Measurements from ENCODE around the gene TRAF1.

Gene TRAF1

DNA sequence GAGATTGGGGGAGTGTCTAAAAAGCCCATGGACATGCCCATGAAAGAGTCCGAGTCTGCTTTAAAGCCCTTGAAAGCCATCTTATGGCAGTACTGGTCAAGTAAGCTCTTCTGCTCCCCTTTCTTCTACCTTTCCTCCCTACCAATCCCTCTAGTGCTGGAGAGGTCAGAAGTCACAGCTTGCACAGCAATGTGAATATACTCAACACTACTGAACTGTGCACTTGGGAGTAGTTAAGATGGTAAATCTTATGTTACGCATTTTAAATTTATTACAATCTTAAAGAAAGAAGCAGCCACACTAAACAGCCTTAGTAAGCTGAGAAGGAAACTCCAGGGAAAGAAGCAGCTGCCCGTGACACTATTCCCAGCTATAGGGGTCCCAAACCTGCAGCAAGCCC, 12.3 kb upstream of the TRAF1 start:
- no peak for DNase-seq

DNA sequence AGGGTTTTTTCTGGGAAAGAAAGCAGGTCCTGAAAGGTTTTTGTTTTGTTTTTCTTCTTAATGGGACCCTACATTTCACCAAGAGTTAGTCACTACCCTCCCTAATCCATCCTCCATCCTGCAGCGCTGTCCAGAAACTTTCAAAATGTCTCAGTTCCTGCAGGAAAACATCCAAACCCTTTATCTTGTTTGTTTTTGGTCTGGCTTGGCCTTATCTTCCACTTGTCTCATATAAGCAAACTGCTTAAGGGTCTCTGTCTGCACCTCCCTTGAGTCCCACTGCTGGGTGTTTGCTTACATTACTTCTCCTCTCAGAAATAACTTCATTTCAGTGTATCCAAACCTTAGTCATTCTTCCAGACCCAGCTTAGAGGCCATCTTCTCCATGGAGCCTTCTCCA, 11.0 kb upstream of the TRAF1 start:
- DNase-seq, result no peak

DNA sequence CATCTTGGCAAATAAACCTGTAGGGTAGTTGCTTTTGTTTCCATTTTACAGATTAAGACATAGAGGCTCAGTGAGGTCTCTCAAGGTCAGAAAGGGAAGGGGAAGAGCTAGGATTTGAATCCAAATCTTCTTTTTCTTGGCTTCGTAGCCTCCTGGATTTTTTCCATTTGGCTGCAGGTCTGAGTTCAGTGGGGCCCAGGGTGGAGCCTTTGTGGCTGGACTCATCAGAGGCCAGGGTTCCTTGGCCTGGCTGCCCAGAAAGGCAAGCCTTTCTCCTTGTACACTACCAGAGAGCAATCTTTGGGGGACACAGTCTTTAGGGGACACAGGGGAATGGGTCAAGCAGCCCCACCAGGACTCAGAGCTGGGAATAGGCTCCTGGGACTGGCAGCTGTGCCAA, 10.5 kb upstream of the TRAF1 start:
- DNase-seq, result no peak

DNA sequence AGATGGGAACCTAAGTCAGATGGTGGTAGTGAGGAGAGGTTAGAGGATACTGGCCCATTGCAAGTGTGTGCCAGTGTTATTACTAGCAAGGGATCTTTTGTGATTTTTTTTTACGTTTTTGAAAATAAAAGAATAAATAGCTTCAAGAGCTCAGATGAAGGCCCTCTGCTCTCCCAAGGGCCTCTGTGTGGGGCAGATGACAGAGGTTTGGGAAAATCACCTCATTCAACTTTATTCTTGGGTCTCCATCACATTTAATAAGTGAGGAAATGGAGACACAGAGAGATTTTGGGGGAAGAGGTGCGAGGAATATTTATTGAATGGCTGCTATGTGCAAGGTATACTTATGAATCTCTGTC, 10.1 kb upstream of the TRAF1 start:
- no peak for DNase-seq

DNA sequence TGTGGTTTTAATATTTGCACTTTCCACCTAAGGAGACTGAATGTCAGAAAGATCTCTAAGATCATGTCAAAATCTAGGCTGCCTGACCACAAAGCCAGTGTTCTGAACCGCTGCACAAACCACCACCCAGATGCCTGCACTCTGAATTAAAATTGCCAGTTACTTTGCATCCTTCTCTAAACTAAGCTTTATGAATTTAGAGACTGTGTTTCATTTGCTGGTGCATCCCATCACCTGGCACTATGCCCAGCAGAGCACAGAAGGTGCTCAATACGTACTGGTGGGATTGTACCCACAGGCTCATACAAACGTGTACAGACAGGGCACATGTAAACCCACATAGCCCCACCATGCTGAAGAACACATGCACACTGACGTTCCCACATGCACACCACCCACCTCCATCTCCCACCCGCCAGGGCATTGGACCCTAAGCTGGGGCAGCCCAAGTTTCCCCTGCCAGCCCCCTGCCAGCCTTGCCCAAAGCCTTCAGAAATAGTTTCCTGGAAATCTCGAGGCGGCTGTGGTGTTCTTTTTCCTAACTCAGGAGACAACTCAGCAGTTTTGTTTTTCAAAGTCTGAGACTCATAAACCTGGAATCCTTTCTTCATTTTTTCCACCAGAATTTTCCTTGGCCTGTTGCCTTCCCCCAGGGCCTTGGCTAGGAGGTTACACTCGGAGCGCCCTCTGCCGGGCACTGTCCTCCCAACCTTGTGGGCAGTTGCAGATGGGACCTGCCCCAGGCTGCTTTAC, 9.6 kb upstream of the TRAF1 start:
- peak; percentile 68 for DNase-seq

DNA sequence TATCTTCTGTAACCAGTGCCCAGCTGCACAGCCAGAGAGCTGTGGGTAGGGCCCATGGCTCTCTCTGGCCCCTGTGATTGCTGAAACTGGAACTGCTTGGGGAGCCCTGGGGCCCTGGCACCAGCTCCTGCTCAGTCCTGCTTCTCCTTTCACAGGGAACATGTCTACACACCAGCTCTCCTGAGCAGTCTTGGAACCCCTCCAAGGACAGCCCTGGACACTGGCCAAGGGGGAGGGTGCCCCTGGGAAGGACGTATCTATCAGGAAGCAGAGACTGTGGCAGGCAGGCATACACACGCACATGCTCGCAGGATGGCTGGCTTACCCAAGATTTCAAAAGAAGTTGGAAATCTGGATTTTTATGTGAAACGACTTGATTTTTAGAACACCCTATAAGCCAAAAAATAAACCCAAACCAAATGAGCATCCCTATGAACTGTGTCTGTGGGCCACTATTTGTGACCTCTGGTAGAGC, 8.8 kb upstream of the TRAF1 start:
- DNase-seq, result peak; percentile 91

DNA sequence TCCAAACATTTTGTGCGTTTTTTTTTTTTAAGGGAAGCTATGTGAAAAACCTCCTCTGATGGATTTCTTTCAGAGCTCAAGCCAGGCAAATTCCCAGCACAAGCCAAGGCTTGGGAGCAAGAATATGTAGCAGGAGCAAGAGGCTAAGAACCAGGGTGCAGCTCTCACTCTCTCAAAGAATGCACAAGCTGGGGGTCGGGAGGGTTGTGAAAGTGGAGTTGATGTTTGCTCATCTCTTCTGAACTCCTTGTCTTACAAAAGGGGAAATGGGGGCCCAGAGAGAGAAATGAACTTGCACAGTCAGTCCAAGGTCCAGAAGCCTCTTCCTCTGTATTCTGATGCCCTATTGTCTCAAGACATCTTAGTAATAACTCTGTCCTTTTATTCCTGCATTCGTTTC, 7.7 kb upstream of the TRAF1 start:
- no peak for DNase-seq

DNA sequence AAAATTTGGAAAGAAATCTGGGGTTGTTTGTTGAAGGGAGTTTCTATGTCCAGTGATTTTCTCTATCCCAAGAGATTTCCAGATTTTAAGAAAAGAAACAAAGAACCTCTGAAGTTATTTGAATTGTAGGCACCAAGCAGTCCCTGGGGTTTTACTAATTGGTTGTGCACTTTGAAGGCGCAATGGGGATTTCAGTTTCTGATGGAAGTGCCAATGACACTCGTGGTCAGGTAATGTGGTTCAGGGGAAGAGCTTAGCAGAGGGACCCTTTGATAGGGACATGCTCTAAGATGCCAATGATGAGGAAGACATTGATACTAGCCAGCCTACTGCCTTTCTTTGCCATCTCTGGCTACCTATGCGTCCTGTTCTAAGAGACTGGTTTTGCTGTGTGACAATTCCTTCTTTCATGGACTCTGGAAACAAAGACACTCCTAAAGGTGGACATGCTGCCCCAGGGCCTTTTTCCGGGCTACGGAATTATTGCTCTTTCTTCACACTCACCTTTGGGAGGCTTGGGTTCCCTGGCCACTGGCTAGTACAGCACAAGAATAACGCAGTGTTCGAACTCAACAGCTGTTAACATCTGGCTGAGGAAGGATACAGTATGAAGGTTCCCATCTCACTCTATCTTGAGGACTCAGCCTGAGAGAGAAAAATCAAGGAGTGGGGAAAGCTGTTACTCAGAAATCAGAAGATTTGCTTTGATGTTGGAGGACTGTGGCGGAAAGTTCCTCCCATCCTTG, 6.9 kb upstream of the TRAF1 start:
- no peak for DNase-seq

DNA sequence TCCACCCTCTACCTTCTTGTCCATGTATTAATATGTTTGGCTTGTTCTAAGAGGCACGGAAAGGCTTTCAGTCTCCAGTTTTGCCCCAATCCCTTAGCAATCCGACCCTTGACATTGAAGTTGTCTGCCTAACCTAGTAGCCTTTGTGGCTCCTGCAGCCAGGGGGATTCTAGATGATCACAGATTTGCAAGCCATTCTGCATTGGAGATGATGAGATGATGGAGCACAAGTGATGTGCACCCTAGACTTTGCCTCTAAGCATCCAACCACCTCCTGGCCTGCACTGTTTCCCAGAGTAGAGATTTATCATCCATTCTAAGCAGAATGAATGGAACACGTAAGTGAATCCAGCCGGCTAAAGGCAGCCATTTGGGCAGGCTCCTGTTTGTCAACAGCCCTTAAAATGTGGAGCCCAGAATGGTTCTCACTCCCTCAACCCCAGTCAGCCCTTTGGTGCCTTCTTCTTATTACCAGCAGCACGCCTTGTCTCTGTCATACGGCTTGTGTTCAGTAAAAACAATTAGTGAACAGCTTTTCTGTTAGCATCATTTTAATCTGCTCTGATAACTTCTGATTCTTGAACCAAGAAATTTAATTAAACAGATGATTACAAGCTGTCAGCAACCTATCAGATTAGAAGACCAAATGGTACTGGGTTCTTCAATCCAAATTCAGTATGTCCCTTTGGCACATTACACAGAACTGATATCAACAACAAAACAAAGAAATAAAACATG, 5.7 kb upstream of the TRAF1 start:
- DNase-seq, result no peak

DNA sequence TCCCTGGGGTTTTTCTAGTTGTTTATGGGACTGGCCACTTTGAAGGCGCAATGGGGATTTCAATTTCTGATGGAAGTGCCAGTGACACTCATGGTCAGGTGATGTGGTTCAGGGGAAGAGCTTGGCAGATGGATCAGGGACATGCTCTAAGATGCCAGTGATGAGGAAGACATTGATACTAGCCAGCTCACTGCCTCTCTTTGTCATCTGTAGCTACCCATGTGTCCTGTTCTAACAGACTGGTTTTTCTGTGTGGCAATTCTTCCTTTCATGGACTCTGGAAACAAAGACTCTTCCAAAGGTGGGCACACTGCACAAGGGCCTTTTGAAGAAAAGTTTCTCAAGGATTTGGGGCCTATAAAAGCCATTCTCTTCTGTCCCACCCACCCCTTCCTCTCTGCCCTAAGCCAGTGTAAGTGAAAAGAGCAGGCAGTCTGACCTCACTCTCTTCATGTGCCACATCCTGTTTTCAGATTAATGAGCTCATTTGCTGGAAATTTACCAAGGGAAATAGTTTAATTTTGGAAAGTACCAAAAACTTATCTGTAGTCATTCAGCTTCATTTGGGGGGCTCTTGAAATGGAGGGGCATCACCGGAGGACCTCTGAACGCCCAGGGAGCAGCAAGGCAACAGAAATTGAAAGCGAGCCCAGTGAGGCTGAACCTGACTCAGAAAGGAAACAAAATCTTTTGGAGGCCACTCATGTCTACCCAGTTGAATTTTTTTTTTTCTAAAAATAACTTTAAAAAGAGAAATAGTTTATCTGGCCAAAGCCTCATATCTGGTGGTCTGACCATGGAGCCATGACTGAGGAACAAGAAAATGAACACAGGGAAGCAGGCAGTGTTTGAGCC, 4.9 kb upstream of the TRAF1 start:
- DNase-seq, result no peak

DNA sequence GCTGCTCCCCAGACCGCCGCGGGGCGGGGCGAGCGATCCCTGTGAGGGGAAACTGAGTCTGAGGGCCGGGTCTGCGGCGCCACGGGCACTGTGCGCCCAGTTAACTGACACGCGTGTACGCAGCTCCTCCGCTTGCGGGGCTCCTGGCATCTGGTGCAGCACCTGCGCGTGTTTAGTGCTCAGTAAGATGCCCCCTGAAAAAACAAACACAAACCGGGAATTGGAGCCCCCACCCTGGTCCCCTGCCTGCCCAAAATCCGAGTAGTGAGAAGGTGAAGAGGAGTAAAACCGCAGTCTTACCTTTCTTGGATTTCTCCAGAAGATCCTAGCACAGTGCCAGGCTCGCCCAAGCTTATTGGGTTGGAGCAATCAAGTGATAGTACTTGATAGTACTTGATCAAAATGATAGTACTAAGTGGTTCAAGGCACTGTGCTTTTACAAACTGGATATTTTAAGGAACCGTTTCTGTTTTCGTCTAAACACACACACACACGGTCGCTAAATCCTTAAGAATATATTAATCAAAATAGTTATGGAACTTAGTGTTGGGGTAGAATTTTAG, 2.7 kb upstream of the TRAF1 start:
- DNase-seq, result no peak

DNA sequence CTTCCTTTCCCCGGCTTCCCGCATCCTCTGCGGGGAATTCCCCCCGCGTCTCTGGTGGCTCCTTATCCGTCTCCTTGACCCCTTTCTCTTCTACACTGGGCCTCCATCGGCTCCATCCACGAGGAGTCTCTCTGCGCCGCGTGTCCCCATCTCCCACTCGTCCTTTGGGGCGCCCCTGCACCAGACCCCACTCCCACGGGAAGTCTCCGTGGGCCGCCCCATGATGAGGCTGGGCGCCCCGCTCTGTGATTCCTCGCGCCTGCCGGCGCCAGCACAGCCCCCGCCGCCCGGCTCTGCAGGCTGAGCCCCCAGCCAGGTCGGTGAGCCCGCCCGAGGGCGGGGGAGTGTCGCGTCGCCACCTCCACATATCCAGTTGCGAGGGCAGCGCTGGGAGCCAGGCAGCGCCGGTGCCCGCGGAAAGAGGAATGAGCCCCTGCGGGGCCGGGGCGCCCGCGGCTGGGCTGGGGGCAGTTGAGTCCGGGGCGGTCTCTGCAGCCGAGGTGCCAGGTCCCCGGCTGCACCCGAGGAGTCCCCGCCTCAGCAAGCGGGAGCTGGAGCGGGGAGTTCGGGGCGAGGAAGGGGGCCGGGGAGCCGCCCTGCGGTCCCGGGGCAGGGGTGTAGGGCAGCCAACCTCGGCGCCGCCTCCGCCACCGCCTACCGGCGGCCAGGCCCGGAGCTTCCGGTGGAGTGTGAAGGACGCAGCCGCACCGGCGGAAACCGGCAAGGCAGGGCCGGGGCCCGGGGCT, 2.1 kb upstream of the TRAF1 start:
- no peak for DNase-seq

DNA sequence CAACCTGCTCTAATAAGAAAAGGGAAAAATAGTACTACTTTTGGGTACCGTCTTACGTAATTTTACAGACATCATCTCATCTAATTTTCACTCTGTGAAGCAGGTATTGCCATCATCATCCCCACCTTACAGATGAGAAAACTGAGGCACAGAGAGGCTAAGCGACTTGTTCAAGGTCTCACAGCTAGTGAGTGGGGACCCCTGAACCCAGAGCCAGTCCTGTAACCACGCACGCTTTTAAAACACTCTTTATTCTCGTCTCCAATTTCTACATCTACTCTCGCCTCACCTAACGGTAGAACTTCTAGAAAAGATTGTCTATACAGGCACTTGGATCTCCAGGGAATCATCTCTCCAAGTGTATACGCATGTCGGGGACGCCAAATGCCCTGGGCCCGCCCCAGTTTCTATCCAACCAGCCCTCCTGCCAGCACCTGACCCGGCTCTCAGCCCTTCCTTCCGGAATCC, 1.5 kb upstream of the TRAF1 start:
- DNase-seq, result no peak

DNA sequence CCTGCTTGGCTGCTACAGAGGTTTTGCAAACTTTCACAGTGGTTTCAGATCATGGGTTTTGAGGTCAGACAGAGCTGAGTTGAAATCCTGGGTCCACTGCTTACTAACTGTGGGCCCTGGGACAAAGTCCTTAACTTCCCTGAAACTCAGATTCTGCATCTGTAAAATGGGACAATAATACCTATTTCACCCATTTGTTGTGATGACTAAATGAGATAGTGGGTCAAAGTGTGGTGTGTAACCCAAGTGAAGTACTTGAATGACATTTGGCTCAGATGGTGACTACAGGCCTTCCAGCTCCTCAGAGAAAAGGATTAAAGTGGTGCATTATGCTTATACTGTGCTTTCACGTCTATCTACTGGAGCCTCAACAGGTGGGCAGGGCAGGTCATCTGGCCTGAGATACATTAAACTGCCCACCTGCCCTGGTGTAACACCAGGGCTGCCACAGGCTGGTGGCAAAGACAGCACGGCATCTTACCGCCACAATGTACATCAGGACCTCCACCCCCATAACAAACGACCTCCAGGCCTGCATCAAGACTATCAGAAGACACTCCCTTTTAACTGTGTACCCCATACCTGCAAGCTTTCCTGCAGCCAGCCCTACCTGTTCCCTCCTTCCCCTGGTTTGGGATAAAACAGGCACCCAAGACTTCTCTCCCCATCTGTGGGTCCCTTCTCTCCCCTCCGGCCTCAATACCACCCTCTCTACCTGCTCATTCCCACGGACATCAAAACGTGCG, 846 bp upstream of the TRAF1 start:
- no peak for DNase-seq

DNA sequence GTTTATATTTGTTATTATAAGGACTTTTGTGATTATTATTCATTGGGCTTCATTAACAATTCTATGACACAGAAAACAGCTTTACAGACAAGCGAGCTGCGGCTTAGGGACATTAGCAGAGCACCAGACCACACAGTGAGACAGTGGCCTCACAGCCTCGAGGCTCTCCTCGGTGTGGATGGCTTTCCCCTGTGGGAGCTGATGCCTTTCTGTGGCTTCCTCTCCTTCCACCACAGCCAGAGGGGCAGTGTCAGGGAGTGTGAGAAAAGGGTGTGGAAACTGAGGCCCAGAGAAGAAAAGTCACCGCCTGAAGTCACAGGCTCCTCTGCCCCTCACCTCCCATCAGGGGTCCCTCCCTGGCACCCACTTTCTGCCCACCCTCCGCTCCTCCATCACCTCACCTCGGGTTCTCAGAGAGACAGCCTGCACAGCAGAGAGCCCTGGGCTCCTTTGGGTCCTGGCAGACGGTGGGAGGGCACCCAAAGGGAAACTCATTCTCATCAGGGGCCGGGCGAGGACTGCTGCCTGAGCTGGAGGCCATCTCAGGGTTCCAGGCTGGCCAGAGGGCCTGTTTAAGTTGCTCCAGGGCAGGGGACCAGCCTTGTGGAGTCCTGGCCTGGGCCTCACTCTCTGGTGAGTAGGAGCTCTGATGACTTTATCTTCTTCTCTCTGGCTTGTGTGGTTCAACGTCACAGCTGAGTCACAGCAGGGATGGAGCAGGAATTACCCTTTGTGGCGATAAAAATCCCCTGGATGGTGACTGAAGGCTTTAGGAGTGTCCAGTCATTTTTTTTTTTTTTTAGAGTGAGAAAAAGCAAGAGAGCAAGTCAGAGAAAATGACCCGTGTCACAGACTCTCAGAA, 830 bp downstream of the TRAF1 start:
- DNase-seq, result no peak

DNA sequence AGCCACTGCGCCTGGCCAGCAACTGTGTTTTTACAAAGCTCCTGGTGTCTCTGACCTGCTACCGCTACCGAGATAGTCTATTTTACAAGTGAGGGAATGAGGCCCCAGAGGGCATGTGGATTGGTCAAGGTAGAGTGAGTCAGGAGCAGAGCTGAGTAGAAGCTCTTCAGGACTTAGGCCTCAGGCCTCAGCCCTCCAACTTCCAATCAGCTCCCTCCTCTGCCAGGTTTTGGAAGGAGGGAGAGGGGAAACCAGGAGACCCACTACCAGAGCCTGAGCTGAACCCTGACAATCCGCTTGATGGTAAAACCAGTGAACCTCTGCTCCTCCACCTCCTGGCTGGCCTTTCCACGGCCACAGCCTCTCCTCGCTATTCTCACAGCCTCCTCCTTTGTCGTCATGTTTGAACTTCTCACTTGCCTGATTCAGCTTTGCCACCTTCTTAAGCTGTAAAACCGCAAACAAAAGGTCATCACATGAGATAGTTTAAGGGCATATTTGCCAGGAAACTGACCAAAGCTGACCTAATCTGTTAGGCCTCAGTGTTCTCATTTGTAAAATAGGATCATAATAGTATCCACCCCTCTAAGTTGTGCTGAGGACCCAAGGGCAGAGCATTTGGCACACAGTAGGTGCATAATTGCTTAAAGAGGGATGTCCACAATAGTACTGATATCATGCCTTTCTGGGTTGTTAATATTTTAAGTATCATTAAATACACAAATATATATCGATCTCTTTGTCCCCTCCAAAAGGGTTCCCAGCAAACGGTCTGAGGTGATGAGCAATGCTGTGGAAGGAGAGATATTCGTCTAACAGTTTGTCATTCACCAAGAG, 1.7 kb downstream of the TRAF1 start:
- no peak for DNase-seq

DNA sequence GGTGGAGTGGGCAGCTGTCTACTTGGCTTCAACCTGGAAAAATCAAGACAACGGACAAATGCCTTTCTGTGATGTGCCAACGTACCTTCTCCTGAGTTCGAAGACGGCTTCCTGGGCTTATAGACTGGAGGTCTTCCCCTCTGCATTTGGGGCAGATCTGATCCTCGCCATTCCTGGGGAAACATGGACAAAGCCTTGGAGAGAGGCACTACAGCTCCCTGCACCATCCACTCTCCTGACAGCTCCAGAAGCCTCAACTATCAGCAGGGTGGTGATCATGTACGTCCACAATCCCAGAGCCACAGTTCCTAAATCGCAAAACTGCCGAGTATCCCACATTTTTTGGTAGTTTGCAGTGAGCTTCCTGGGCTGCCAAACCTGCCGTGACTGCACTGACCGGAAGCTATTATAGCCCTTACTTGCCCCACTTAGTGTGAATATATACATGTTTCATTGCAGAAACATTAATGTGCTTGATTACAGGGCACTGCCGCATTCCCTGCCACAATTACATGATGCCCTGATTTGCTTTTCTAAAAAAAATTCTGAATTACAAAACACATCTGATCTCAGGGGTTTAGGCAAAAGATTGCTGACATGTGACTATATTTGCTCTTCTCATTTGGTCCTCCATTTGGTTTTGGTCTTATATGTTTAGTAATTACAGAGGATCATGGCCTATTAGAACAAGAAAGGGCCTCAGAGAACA, 2.8 kb downstream of the TRAF1 start:
- no peak for DNase-seq
